Activated naive CD8-positive, alpha-beta T cell (primary cell): ENCODE results near the gene ELAVL4.

Experiments used
- H3K27ac Mint-ChIP-seq: one replicate; pipeline ENCODE4 v1.8.0; 2021; ENCODE audit warnings: mixed read lengths
- H3K27me3 Mint-ChIP-seq: one replicate; pipeline ENCODE4 v1.8.0; 2021; ENCODE audit warnings: mixed read lengths
- H3K36me3 Mint-ChIP-seq: one replicate; pipeline ENCODE4 v1.8.0; 2021; ENCODE audit warnings: mixed read lengths
- H3K4me1 Mint-ChIP-seq: one replicate; pipeline ENCODE4 v1.8.0; 2021; ENCODE audit warnings: low read depth, mixed read lengths
- H3K4me3 Mint-ChIP-seq: one replicate; pipeline ENCODE4 v1.8.0; 2021; ENCODE audit warnings: mild to moderate bottlenecking, mixed read lengths
- H3K9me3 Mint-ChIP-seq: one replicate; pipeline ENCODE4 v1.8.0; 2021; ENCODE audit warnings: low read depth, mixed read lengths

The ELAVL4 gene

DNA sequence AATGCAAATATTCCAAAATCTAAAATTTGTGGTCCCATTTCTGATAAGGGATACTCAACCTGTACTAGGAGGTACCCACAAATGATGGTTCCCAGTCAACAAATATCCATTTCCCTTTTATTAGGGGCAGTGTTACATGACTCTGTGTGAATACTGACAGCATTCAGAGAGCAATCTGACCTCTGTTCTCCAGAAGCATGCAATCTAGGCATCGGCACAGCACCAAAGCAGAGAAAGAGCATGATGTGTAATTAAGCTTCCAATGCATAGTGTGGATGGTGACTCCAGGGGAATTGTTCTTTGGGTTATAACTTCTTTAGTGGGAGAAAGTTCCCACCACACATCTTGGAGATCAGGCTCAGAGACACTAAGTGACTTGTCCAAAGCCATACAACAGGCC lies 71.6 kb downstream of the ELAVL4 start:
- H3K36me3 Mint-ChIP-seq = no peaks in the 10 kb centered on the region
- H3K27me3 Mint-ChIP-seq = peaks cover 2% of the 10 kb centered on the region
- H3K9me3 Mint-ChIP-seq = no peaks in the 10 kb centered on the region
- no peak overlapping the region for H3K4me3 Mint-ChIP-seq
- no peaks in the 10 kb centered on the region for H3K4me1 Mint-ChIP-seq
- no peak overlapping the region for H3K27ac Mint-ChIP-seq

DNA sequence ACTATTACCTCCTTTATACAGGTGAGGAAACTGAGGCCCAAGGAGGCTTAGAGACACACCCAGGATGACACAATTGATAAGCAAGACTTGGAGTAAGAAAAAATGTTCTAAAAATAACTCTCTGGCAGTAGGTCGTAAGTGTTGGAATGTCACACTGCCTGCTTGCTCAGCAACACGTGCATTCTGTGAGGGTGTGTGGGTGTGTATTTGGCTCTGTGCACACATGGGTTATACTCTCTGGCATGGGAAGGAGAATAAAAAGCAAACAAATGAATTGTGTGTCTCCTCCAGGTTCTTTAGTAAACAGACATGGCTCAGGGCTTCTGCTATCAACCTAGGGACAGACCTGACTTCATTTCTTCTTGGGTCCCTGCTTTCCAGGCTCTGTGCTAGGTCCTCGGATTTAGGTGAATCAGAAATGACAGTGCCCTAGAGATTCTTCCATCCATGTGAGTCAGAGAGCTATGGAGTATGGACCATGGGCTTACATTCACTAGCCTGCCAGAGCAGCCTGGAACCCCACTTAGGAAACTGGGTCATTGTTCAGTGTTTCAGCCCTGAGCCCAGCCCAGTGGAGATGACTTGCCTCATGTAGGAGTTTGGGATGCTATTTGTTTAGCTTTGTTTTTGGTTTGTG lies 72.4 kb downstream of the ELAVL4 start:
- no peak overlapping the region for H3K27ac Mint-ChIP-seq
- no peaks in the 10 kb centered on the region for H3K36me3 Mint-ChIP-seq
- H3K4me1 Mint-ChIP-seq = no peaks in the 10 kb centered on the region
- H3K4me3 Mint-ChIP-seq = no peak overlapping the region
- no peaks in the 10 kb centered on the region for H3K9me3 Mint-ChIP-seq
- H3K27me3 Mint-ChIP-seq = peaks cover 2% of the 10 kb centered on the region

DNA sequence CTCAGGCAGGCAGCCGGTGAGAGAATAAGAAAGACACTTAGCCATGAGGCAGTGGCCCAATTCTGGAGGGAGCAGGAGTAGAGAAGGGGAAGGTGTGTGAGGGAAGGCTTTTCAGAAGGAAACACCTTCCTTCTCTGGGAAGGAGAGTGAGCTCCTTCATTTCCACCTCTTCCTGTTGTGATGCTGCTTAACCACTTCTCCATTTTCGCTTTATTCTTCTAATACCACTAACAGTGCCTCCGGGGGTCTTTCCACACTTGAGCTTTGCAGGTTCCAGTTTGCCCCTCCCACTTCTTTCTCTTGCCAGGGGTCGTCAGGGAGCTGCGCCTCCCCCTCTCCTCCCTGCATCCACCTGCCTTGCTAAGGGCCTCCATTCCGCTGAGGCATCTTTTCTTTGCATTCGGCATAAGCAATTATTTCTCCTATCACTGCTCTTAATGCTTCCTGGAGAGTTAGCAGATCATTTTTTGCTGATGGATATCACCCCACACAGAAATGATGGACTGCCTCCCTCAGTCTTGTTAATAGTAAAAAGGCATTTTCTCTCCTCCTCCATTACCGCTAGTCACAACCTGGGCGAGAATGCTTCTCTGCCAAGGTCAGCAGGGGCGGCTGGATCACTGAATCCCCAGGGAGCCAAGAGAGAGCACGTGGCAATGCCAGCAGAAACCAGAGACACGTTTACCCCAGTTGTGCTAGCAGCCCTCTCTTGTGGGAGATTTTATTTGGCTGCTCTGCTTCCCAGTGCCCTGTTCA lies 74.8 kb downstream of the ELAVL4 start:
- H3K9me3 Mint-ChIP-seq = no peaks in the 10 kb centered on the region
- no peak overlapping the region for H3K27ac Mint-ChIP-seq
- no peaks in the 10 kb centered on the region for H3K4me1 Mint-ChIP-seq
- H3K27me3 Mint-ChIP-seq = peaks cover 2% of the 10 kb centered on the region
- H3K36me3 Mint-ChIP-seq = no peaks in the 10 kb centered on the region
- no peak overlapping the region for H3K4me3 Mint-ChIP-seq

DNA sequence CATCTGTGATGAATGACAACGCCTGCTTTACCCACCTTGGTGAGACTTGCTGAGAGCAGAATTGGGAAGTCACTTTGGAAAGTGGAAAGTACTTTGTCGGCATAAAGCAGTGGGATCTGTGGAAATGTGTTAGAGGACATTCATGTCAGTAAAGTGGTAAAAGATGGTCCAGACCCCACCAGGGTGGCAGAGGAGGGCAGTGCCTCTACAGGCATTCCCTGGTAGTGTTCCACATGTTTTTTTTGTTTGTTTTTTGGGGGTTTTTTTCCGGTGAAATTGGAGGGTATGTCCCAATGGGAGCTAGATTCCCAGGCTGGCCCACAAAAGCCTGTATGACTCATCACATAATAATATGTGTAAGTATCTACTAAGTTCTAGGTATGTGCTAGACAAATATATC lies 80.6 kb downstream of the ELAVL4 start:
- Mint-ChIP-seq H3K36me3 (no peaks in the 10 kb centered on the region), H3K9me3 (no peaks in the 10 kb centered on the region), H3K27ac (no peak overlapping the region), H3K4me3 (no peak overlapping the region), H3K4me1 (no peaks in the 10 kb centered on the region), H3K27me3 (no peaks in the 10 kb centered on the region)

DNA sequence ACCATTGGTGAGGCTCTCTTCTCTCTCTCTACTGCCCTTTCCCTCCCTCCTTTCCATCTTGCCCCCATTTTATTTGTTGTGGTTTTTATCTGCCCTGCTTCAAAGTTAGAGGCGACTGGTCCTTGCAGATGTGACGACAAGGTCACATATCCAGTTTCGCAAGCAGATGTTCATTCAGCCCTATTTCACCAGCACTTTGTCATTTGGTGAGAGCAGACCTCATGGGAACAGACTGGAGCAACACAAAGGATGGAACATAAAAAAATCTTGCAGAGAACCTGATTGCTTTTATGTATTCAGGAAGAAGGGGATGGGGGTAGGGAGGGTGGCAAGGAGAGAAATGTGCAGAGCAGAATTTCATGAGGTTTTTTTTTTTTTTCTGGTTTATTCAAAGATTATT lies 84.3 kb downstream of the ELAVL4 start:
- H3K4me3 Mint-ChIP-seq = no peak overlapping the region
- H3K36me3 Mint-ChIP-seq = no peaks in the 10 kb centered on the region
- no peak overlapping the region for H3K27ac Mint-ChIP-seq
- H3K9me3 Mint-ChIP-seq = no peaks in the 10 kb centered on the region
- no peaks in the 10 kb centered on the region for H3K4me1 Mint-ChIP-seq
- peaks cover 7% of the 10 kb centered on the region for H3K27me3 Mint-ChIP-seq

DNA sequence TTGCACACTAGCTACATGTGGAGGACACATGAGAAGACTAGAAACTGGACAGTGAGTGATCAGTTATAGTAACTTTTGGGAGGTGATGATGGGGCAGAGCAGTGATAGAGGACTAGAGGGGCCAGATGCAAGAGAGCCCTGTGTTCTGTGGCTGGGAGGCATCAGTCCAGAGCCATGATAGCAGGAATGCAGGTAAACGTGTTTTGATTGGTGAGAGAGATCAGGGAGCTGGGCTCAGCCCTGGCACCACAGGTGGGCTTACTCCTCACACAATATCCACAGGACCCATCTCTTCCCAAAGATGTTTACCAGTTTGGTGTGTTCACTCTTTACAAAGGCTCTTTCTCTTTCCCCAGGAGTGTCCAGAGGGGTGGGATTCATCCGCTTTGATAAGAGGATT lies 86.5 kb downstream of the ELAVL4 start:
- Mint-ChIP-seq H3K4me3 (no peak overlapping the region), H3K27me3 (peaks cover 8% of the 10 kb centered on the region), H3K9me3 (no peaks in the 10 kb centered on the region), H3K27ac (no peak overlapping the region), H3K36me3 (no peaks in the 10 kb centered on the region), H3K4me1 (no peaks in the 10 kb centered on the region)

DNA sequence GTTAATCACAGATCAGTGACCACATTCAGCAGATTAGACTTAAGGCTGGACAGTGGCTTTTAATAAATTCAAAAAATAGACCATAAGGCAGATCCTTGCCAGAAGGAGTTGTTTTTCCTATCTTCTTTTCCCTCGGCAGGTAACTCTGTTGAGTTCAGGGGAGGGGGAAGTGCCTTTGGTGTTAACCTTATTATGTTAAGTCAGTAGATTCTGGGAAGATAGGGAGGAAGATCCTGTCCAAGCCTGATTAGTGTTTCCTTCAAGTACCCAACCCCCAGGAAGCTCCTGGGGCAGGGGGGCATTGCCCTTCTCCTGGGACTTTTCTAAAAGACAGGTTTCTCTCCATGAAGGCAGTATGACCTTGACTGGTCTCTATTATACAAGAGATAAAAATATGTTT lies 87.4 kb downstream of the ELAVL4 start:
- Mint-ChIP-seq H3K27ac (no peak overlapping the region), H3K4me3 (no peak overlapping the region), H3K27me3 (peaks cover 8% of the 10 kb centered on the region), H3K4me1 (no peaks in the 10 kb centered on the region), H3K36me3 (no peaks in the 10 kb centered on the region), H3K9me3 (no peaks in the 10 kb centered on the region)

DNA sequence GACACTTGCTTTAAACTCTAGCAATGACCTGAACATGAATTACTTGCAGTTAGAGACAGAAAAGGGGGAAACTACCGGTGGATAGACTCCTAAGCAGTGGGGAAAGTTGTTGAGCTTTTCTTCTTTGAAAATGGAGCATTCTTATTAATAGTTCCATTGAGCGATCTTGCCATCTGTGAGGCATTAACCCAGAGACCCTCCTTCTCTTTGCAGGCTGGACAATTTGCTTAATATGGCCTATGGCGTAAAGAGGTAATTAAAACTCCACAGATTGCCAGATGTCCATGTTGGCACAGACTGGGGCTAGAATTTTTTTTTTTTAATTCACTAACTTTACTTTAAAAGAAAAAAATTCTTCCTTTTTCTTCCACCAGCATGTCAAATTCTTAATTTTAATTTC lies 88.5 kb downstream of the ELAVL4 start:
- no peaks in the 10 kb centered on the region for H3K36me3 Mint-ChIP-seq

DNA sequence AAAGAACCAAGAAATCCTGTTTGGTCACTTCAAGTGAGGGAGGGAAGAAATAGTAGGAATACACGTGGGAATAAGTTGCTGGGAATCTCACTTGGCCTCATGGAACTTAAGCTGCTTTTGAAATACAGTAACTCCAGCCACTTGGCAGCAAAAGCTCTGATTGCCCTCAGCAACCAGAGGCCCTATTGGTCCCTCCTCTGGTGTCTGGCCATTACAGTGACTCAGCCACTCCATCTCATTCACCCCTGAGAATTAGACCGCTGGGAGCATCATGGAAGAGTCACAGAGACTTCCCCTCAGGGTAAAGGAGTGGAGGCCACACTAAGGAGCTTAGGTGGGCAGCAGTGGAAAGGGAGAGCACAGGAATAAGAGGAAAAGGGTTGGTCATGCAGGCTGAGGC lies 99.6 kb downstream of the ELAVL4 start:
- Mint-ChIP-seq H3K4me3 (no peak overlapping the region), H3K27ac (no peak overlapping the region), H3K36me3 (no peaks in the 10 kb centered on the region), H3K27me3 (peaks cover 6% of the 10 kb centered on the region), H3K4me1 (no peaks in the 10 kb centered on the region), H3K9me3 (no peaks in the 10 kb centered on the region)

More for the DNA sequence above, 88.5 kb downstream of the ELAVL4 start:
- Mint-ChIP-seq H3K4me1 (no peaks in the 10 kb centered on the region), H3K27ac (no peak overlapping the region), H3K9me3 (no peaks in the 10 kb centered on the region), H3K27me3 (peaks cover 8% of the 10 kb centered on the region), H3K4me3 (no peak overlapping the region)

DNA sequence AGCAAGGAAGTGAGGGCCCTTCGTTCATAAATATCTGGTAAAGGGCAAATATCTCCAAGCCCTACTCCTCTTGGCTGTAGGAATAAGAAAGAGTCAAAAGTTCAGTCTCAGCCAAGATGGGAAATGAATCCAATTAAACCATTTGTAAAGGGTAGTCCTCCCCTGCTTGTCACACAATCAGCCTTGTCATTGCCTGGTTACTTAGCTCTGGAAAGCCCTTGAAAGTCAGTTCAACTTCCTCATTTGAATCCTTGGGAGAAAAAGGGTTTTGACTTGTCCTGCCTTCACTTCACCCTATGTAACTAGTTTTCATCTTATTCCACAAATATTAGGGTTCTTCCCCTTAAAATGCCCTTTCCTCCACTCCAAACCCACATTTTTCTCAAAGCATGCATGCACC lies 100.0 kb downstream of the ELAVL4 start:
- H3K4me1 Mint-ChIP-seq = no peaks in the 10 kb centered on the region
- H3K4me3 Mint-ChIP-seq = no peak overlapping the region
- no peak overlapping the region for H3K27ac Mint-ChIP-seq
- H3K27me3 Mint-ChIP-seq = peaks cover 6% of the 10 kb centered on the region
- H3K9me3 Mint-ChIP-seq = no peaks in the 10 kb centered on the region
- no peaks in the 10 kb centered on the region for H3K36me3 Mint-ChIP-seq

DNA sequence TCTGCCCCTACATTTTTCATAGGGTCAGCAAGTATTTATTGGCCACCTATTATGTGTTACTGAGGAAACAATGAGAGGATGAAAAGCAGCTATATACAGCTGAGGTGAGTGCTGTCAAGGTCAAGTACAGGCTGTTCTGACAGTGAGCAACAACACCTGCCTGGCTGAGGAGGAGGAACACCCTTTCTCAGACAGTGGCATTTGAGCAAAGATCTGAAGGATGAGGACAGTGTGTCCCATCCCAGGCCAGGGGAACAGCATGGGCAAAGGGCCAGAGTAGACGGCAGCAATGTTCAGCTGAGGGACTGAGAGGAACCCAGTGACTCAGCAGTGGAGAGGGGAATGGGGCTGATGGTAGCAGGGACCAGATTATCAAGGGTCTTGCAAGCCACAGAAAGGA lies 101.0 kb downstream of the ELAVL4 start:
- no peaks in the 10 kb centered on the region for H3K9me3 Mint-ChIP-seq
- peaks cover 5% of the 10 kb centered on the region for H3K27me3 Mint-ChIP-seq
- H3K27ac Mint-ChIP-seq = no peak overlapping the region
- no peak overlapping the region for H3K4me3 Mint-ChIP-seq
- no peaks in the 10 kb centered on the region for H3K36me3 Mint-ChIP-seq
- H3K4me1 Mint-ChIP-seq = no peaks in the 10 kb centered on the region

DNA sequence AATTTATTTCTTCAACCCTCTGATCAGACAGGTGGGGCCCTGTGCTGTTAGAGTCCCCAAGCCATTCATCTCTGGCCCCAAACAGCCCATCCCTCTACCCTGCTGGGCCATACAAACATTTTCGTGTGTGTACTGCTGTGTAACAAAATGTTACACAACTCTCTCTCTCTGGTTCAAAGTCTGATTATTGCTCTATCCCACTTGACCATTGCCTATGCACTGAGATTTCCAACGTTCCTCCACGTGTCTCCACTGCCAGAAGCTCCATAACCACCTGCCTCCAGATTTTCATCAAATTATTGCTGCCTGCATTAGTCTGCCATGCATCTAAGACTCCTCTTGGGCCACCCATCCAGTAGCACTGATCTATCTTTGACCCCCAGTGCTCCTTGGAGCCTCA lies 104.8 kb downstream of the ELAVL4 start:
- Mint-ChIP-seq H3K27ac (no peak overlapping the region), H3K9me3 (no peaks in the 10 kb centered on the region), H3K36me3 (no peaks in the 10 kb centered on the region), H3K4me3 (no peak overlapping the region), H3K4me1 (no peaks in the 10 kb centered on the region), H3K27me3 (peaks cover 4% of the 10 kb centered on the region)

DNA sequence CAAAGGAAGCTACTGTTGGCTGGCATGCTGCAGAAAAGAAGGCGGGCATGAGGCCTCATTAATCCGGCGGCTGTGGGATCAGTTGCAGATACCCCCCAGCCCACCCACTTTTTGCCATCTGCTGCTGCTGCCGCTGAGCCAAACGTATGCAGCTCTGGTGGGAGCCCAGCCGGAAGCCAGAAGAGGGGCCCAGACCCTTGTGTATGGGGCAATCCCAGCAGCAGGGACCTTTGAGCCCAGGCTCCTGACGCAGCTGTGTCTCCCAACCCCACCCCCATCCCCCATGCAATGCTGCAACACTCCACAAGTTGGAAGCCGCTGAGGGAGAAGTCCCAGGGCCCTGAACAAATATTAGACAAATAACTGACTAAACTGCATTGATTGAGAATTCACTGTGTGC lies 106.0 kb downstream of the ELAVL4 start:
- Mint-ChIP-seq H3K4me3 (no peak overlapping the region), H3K9me3 (no peaks in the 10 kb centered on the region), H3K4me1 (no peaks in the 10 kb centered on the region), H3K27me3 (peaks cover 4% of the 10 kb centered on the region), H3K36me3 (no peaks in the 10 kb centered on the region), H3K27ac (no peak overlapping the region)

DNA sequence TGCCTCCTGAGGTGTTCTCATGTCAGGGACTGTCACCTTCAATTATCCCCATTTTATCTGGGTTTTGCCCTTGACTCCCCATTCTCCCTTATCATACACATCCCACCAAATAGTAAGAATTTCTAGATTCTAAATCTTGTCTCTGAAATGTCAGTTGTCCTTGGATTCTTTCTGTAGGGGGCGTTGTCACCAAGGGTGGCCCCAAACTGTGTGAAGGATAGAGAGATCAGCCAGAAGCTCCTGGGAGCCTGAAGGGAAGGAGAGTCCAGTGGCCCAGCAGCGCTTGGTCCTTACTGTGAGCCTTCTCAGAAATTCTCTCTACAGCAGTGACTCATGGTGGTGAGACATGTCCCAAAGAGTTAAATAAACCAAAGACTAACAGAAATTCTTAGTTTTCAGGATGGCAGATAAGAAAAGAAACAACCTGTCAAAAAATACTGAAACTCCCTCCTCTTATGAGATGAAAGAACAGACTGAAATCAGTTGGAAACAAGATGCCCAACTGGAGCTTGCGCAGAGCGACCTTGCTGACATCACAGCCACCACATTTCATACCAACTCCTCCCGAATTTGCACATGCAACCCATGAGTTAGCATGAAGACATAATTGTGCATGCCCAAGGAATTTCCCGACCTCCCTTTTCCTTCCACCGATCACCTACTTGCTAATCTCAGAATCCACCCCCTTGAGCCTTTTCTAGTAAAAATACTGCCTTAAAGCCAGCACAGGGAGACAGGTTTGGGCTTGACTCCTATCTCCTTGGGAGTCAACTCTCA lies 109.8 kb downstream of the ELAVL4 start:
- no peaks in the 10 kb centered on the region for H3K4me1 Mint-ChIP-seq

DNA sequence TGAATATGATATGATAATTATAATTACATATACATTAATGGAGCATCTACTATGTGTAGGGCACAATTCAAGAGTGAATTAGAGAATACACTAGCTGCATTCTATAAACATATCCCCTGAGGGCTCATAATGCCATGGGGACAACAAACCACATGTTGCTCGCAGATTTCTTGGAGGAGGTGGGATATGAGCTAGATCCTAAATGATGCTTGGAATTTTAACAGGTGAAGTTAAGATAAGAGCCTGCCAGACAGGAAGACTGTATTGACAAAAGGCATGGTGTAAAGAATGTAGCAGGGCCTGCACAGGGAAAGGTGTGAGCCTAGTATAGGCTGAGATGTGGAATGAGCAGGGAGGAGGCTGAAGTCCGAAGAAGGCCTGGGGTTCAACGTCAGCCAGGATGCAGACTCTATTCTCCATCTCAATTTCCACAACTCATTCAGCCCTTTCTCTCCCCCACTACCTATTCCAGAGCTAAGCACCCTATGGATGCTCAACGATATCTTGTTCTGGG lies 120.2 kb downstream of the ELAVL4 start:
- Mint-ChIP-seq H3K27ac (no peak overlapping the region), H3K9me3 (peaks cover 17% of the 10 kb centered on the region), H3K4me3 (no peak overlapping the region), H3K27me3 (no peaks in the 10 kb centered on the region), H3K36me3 (no peaks in the 10 kb centered on the region), H3K4me1 (no peaks in the 10 kb centered on the region)

More for the DNA sequence above, 109.8 kb downstream of the ELAVL4 start:
- H3K27me3 Mint-ChIP-seq = no peaks in the 10 kb centered on the region
- H3K36me3 Mint-ChIP-seq = no peaks in the 10 kb centered on the region
- H3K9me3 Mint-ChIP-seq = no peaks in the 10 kb centered on the region
- no peak overlapping the region for H3K4me3 Mint-ChIP-seq
- H3K27ac Mint-ChIP-seq = no peak overlapping the region
